Neutrophil (primary cell): ENCODE measurements around the gene ZNF771.

ENCODE experiments used
- H3K27ac ChIP-seq: fragments of 200-600 bp; sonication (generic); 2 replicates; pipeline ENCODE4 v1.5.1; 2016; ENCODE audit warnings: mild to moderate bottlenecking, moderate library complexity
- H3K27me3 ChIP-seq: fragments of 200-600 bp; sonication (generic); 2 replicates; pipeline ENCODE4 v1.6.0; 2016; ENCODE audit warnings: mild to moderate bottlenecking
- H3K36me3 ChIP-seq: fragments of 200-600 bp; sonication (generic); 2 replicates; pipeline ENCODE4 v1.5.1; 2017
- H3K4me1 ChIP-seq, 2 experiments: fragments of 200-600 bp in 1 of 2; sonication (generic) in 1 of 2; 1 replicate in 1 of 2; 2 replicates in 1 of 2; pipeline versions ENCODE4 v1.5.1 to v1.6.1; 2013 to 2016; ENCODE audit warnings: low read depth in 1 of 2, low read length in 1 of 2, mild to moderate bottlenecking in 1 of 2, moderate library complexity in 1 of 2; ENCODE audit not compliant: control insufficient read depth in 1 of 2, insufficient read depth in 1 of 2
- H3K4me3 ChIP-seq, 2 experiments: fragments of 200-600 bp in 1 of 2; sonication (generic) in 1 of 2; 1 replicate in 1 of 2; 2 replicates in 1 of 2; pipeline ENCODE4 v1.5.1; 2013 to 2016; ENCODE audit warnings: low read depth in 1 of 2, low read length in 1 of 2, mild to moderate bottlenecking in 1 of 2, moderate library complexity in 1 of 2
- H3K9me3 ChIP-seq: fragments of 200-600 bp; sonication (generic); 2 replicates; pipeline ENCODE4 v1.5.1; 2016
- CTCF ChIP-seq: fragments of 200-600 bp; sonication (generic); IDR thresholded peaks from 2 replicates; pipeline ENCODE4 v1.5.1; 2016; ENCODE audit warnings: antibody characterized with exemption

The ZNF771 gene

GRCh38 chr16:30372038-30372712, 35.2 kb upstream of the ZNF771 start:
- peak overlapping the region; percentile 89 for H3K27ac ChIP-seq
- H3K36me3 ChIP-seq: no peaks in the 10 kb centered on the region
- no peaks in the 10 kb centered on the region for H3K9me3 ChIP-seq
- no peaks in the 10 kb centered on the region for H3K27me3 ChIP-seq
- H3K4me1 ChIP-seq: peaks cover 35% of the 10 kb centered on the region in 2 experiments
- TF ChIP-seq CTCF: no peak
- H3K4me3 ChIP-seq: no peak overlapping the region

GRCh38 chr16:30372725-30373124, 34.7 kb upstream of the ZNF771 start:
- TF ChIP-seq CTCF: no peak
- Histone ChIP-seq H3K36me3 (no peaks in the 10 kb centered on the region), H3K9me3 (no peaks in the 10 kb centered on the region), H3K27ac (no peak overlapping the region), H3K4me1 (peaks cover 33 to 35% of the 10 kb centered on the region in 2 experiments), H3K27me3 (no peaks in the 10 kb centered on the region), H3K4me3 (no peak overlapping the region)

- Histone ChIP-seq H3K9me3 (no peaks in the 10 kb centered on the region), H3K36me3 (no peaks in the 10 kb centered on the region), H3K27ac (peak within 1 kb of the TSS; percentile 13), H3K27me3 (no peaks in the 10 kb centered on the region), H3K4me3 (no peak within 1 kb of the TSS), H3K4me1 (peaks cover 28 to 35% of the 10 kb centered on the region in 2 experiments)
- no peak for TF ChIP-seq CTCF
These were observed 32.9 kb upstream of the ZNF771 start, which contains the start of gene MYL11 for GRCh38 chr16:30374538-30374937. Gene MYL11 (plus strand): TSS chr16:30374802. CDS start chr16:30374858, 56 bp downstream.

GRCh38 chr16:30375864-30376263, 31.5 kb upstream of the ZNF771 start:
- H3K9me3 ChIP-seq: no peaks in the 10 kb centered on the region
- no peaks in the 10 kb centered on the region for H3K36me3 ChIP-seq
- no peak for TF ChIP-seq CTCF
- H3K27ac ChIP-seq: peak overlapping the region; percentile 13
- H3K4me3 ChIP-seq: no peak overlapping the region
- peaks cover 27 to 35% of the 10 kb centered on the region in 2 experiments for H3K4me1 ChIP-seq
- no peaks in the 10 kb centered on the region for H3K27me3 ChIP-seq

GRCh38 chr16:30376461-30376902, 30.9 kb upstream of the ZNF771 start:
- H3K36me3 ChIP-seq: no peaks in the 10 kb centered on the region
- peaks cover 22 to 29% of the 10 kb centered on the region in 2 experiments for H3K4me1 ChIP-seq
- no peaks in the 10 kb centered on the region for H3K9me3 ChIP-seq
- H3K27ac ChIP-seq: peak overlapping the region; percentile 99
- TF ChIP-seq CTCF: no peak
- H3K4me3 ChIP-seq: no peak overlapping the region
- no peaks in the 10 kb centered on the region for H3K27me3 ChIP-seq
